Epithelial cell of esophagus (primary cell): ENCODE data around the gene PDCD4.

ENCODE experiments used
- DNase-seq: peaks from one replicate; pipeline ENCODE4 v3.0.0; 2010; ENCODE audit warnings: low read depth
- H3K4me3 ChIP-seq: 2 replicates; pipeline ENCODE4 v1.5.1; 2011; ENCODE audit warnings: mild to moderate bottlenecking, low read length, control low read depth
- TF ChIP-seq, protein P1 (sequence below): IDR thresholded peaks from 2 replicates; pipeline ENCODE4 v1.5.1; 2011; ENCODE audit warnings: low read depth, mild to moderate bottlenecking, low read length, control low read depth, inconsistent platforms; ENCODE audit not compliant: insufficient read depth; ENCODE audit errors: missing control alignments

The PDCD4 gene

DNA sequence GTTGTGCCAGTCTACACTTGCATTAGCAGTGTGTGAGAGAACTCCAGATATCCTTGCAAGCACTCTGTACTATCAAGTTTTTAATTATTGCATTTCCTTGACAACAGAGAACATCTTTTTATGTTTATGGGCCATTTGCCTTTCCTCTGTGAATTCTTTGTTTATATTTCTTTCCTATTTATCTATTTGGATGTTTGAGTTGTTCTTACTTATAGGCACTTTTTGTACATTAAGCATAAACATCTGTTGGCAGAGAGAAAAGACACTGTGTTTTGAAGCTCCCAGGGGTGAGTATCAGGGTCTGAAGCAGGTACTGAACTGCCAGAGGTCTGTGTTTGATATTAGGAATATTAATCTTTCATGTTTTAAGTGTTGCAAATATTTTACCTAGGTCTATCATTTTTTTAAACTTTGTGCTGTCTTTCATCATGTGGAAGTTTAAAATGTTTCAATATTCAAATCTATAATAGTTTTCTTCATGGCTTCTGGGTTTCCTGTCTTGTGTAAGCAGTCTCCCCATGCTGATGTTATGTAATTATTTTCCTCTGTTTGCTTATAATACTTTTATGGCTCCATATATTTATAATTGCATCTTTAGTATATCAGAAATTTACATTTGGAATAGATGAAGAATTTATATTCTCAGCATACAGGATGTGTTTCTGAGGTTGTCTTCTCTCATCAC is 17.7 kb upstream of the PDCD4 start:
- no peak for DNase-seq
- H3K4me3 ChIP-seq: no peak overlapping the region
- TF ChIP-seq, protein P1, sequence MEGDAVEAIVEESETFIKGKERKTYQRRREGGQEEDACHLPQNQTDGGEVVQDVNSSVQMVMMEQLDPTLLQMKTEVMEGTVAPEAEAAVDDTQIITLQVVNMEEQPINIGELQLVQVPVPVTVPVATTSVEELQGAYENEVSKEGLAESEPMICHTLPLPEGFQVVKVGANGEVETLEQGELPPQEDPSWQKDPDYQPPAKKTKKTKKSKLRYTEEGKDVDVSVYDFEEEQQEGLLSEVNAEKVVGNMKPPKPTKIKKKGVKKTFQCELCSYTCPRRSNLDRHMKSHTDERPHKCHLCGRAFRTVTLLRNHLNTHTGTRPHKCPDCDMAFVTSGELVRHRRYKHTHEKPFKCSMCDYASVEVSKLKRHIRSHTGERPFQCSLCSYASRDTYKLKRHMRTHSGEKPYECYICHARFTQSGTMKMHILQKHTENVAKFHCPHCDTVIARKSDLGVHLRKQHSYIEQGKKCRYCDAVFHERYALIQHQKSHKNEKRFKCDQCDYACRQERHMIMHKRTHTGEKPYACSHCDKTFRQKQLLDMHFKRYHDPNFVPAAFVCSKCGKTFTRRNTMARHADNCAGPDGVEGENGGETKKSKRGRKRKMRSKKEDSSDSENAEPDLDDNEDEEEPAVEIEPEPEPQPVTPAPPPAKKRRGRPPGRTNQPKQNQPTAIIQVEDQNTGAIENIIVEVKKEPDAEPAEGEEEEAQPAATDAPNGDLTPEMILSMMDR: no peak

DNA sequence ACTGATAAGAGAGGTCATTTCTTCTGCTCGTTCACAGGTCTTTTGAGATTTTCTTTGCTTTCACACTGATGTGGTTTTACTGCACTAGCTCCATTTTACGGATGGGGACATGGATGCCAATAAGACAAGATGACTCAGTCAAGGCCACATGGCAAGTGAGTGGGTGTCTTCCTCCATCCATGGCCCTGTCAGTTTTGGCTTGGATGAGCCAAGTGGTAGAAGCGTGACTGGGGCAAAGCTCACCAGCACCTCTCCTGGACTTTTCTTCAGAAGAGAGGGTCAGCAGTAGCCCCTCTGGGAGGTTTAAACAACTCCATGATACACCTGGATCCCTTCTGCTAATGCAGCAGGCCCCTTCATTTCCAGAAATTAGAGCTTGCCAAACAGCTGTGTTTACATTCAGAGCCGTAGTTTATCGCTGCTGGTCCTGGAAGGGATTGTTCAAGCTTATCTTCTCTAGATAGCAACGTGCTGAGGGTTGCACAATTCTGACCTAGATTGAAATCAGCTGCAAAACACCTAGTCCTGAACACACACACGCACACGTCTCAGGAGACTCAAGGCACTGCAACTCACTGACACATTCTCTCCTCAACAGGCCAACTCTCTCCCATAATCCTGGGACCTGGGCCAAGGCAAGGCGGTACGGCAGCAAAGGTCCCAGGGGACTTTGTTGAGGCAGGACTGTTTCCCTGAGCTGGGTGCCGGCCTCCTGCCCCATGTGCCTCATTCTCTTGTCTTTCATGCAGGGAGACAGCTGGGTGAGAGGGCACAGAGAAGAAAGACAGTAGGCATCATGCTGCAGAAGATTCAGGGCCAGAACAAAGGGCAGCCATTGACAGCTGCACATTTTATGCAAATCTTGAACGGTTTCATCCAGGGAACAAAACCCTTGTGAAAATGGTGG is 14.2 kb upstream of the PDCD4 start:
- TF ChIP-seq, protein P1: peak; percentile 15
- no peak overlapping the region for H3K4me3 ChIP-seq
- DNase-seq: peak; percentile 55

DNA sequence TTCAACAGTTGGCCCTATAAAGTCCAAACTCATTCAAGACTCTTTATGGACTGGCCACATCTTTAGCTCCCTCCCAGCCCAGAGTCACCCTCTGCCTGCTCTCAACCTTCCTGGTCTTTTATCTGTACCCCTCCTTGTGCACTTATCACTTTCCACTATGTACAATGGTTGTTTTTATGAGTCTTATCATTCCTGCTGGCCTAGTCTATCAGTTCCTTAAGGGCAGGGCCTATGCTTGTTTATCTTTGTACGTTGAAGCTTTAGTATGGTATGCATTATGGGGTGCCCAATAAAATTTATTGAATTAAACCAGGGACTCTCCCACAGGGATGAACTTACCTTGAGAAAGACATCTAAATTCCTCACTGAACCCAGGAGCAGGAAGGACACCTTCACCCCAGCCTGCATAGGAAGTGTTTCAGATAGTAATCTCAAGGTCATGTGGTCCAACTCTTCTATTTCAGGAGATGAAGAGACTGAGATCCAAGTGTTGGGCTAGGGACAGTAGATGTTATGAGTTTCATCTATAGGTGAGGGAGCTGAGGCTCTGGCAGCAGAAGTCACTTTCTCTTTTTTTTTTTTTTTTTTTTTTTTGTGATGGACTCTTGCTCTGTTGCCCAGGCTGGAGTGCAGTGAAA is 13.3 kb upstream of the PDCD4 start:
- H3K4me3 ChIP-seq: no peak overlapping the region
- TF ChIP-seq, protein P1: no peak
- no peak for DNase-seq

DNA sequence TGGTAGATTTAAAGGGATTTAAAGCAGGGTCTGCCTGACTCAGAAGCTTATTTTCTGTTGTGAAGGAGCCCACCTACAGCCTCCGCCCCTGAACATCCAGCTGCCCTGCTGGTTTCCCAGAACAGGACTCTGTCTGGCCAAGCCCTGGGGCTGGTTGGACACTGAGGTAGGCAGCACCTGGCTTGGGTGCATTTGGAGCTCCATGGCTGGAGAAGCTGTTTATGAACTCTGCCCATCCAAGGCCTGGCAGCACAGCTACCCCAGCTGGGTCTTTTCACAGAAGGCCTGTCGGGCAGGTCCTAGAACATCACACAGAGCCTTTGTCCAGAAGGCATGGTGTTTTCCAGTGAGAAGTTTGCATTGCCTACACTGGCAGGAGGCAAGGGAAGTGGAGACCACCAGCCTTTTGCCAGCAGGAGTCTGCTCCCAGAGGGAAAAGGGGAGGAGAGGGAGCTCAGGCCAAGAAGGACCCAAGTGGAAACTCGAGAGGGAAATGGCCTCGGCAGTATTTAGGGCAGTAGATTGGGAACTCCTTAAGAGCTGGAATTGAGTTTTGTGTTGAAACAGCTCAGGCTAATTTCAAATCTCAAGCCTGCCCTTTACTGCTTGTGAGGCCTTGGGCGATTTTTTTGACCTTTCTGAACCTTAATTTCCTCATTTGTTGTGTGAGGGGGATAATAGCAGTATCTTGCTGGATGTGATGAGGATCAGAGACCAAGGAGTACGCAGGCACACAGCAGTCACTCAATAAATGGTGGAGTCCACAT is 12.3 kb upstream of the PDCD4 start:
- H3K4me3 ChIP-seq: no peak overlapping the region
- TF ChIP-seq, protein P1: no peak
- DNase-seq: no peak

DNA sequence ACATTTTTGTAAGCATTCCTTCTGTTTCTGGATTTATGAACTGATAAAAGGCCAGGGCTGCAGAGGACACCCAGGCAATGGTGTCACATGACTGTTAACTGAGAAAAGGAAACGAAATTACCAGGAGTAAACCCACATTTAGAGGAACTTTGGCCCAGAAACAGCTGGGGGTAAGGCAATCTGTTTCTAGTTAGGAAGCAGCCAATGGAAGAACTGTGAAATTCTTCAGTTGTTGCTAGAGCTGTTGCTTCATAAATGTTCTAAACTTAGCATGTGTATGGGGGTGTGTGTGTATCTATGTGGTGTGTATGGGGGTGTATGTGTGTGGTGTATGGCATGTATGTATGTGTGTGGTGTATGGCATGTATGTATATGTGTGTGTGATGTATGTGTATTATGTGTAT is 11.8 kb upstream of the PDCD4 start:
- no peak overlapping the region for H3K4me3 ChIP-seq
- TF ChIP-seq, protein P1: no peak
- DNase-seq: no peak

DNA sequence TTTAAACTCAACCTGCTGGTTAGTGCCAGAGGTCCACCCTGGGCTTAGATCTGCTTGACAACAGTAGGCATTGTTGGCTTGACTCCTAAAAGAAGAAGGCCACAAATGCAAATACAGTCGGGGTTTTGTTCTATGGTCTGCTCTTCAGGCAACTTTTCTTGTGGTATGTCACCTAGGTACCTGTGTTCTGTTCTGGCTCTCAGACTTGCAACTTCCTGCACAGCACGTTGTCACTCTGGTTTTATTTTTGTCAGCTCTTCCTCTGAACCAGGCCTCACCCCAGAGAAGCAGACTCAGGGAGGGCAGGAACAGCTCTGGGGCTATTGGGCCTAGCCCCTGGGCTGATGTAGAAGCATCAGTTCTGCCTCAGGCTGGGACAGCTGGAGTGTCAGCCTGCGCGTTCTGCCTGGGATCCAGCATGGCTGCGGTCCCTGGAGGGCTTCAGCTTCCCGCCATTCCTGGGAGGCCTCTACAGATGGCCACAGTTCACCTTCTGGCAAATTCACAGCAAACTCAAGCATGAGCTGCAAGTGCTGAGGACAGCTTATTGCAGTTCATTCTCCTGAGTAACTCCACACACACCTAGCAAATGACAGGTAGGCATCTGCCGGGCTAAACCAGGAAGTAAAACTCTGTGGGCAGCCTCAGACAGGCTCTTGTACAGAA is 11.0 kb upstream of the PDCD4 start:
- no peak overlapping the region for H3K4me3 ChIP-seq
- peak; percentile 74 for DNase-seq
- TF ChIP-seq, protein P1: no peak
